Neural cell (in vitro differentiated cells): ENCODE measurements around the gene C1RL. TPM values are rescaled to one million over a fixed set of nuclear protein-coding genes. Genes with fewer than 3 reads are reported as not detected.

Experiments
- H2AFZ ChIP-seq: fragments of 200-600, 300-800 bp; sonication (generic), shearing (Covaris generic); 2 replicates; pipeline ENCODE4 v1.6.0; 2014; ENCODE audit warnings: low read depth, mild to moderate bottlenecking, antibody characterized with exemption, low read length, moderate library complexity
- H3F3A ChIP-seq: fragments of 200-600 bp; shearing (Covaris generic); 2 replicates; pipeline ENCODE4 v1.6.1; 2016; ENCODE audit warnings: mild to moderate bottlenecking, moderate library complexity, mixed read lengths, antibody characterized with exemption, low read length; ENCODE audit not compliant: insufficient read depth, poor library complexity, severe bottlenecking
- H3K27ac ChIP-seq: fragments of 200-600, 300-800 bp; sonication (generic), shearing (Covaris generic); 2 replicates; pipeline ENCODE4 v1.5.1; 2014; ENCODE audit warnings: mild to moderate bottlenecking, low read length, moderate library complexity
- H3K27me3 ChIP-seq: fragments of 300-800, 200-600 bp; sonication (generic), shearing (Covaris generic); 2 replicates; pipeline ENCODE4 v1.6.0; 2014; ENCODE audit warnings: mild to moderate bottlenecking, low read depth, low read length, moderate library complexity; ENCODE audit not compliant: insufficient read depth
- H3K36me3 ChIP-seq: fragments of 300-800, 200-600 bp; sonication (generic), shearing (Covaris generic); 2 replicates; pipeline ENCODE4 v1.5.1; 2014; ENCODE audit warnings: mild to moderate bottlenecking, antibody characterized with exemption, low read length, moderate library complexity; ENCODE audit not compliant: insufficient read depth
- H3K4me2 ChIP-seq: fragments of 300-800, 200-600 bp; sonication (generic), shearing (Covaris generic); 2 replicates; pipeline ENCODE4 v1.6.0; 2014; ENCODE audit warnings: mild to moderate bottlenecking, low read length
- H3K4me3 ChIP-seq: fragments of 300-800, 200-600 bp; sonication (generic), shearing (Covaris generic); 2 replicates; pipeline ENCODE4 v1.5.1; 2014; ENCODE audit warnings: mild to moderate bottlenecking, low read length, moderate library complexity
- H3K79me2 ChIP-seq: fragments of 200-600 bp; shearing (Covaris generic); replicated peaks from 2 replicates; pipeline ENCODE4 v1.6.0; 2014; ENCODE audit warnings: mild to moderate bottlenecking, low read length, moderate library complexity; ENCODE audit not compliant: insufficient read depth
- H3K9ac ChIP-seq: fragments of 300-800, 200-600 bp; sonication (generic), shearing (Covaris generic); 2 replicates; pipeline ENCODE4 v1.6.1; 2016; ENCODE audit warnings: mild to moderate bottlenecking, low read length, mixed read lengths
- H3K9me2 ChIP-seq: fragments of 200-600 bp; shearing (Covaris generic); 2 replicates; pipeline ENCODE4 v1.6.1; 2016; ENCODE audit warnings: mild to moderate bottlenecking, low read length, mixed read lengths; ENCODE audit not compliant: insufficient read depth
- H3K9me3 ChIP-seq: fragments of 200-600, 300-800 bp; sonication (generic), shearing (Covaris generic); 2 replicates; pipeline ENCODE4 v1.6.1; 2016; ENCODE audit warnings: mild to moderate bottlenecking, mixed run types, low read length, moderate library complexity, mixed read lengths
- H4K20me1 ChIP-seq: fragments of 200-600 bp; shearing (Covaris generic); 2 replicates; pipeline ENCODE4 v1.6.1; 2016; ENCODE audit warnings: mild to moderate bottlenecking, mixed run types; ENCODE audit not compliant: insufficient read depth
- CTCF ChIP-seq: fragments of 450-650 bp; IDR thresholded peaks from 2 replicates; pipeline ENCODE4 v1.5.1; 2014; ENCODE audit warnings: antibody characterized with exemption, mild to moderate bottlenecking, moderate library complexity; ENCODE audit not compliant: poor library complexity, severe bottlenecking
- EP300 ChIP-seq: fragments of 450-650 bp; conservative IDR thresholded peaks from 2 replicates; pipeline ENCODE4 v1.6.1; 2014; ENCODE audit warnings: antibody characterized with exemption, mild to moderate bottlenecking, moderate library complexity; ENCODE audit not compliant: poor library complexity, severe bottlenecking
- EZH2 ChIP-seq: fragments of 200-600, 300-800 bp; shearing (Covaris generic), sonication (generic); IDR thresholded peaks from 2 replicates; pipeline ENCODE4 v1.6.1; 2014; ENCODE audit warnings: antibody characterized with exemption, low read length, borderline replicate concordance, mild to moderate bottlenecking; ENCODE audit not compliant: insufficient read depth, poor library complexity, severe bottlenecking
- MXI1 ChIP-seq: fragments of 450-650 bp; conservative IDR thresholded peaks from 2 replicates; pipeline ENCODE4 v1.6.1; 2014; ENCODE audit warnings: antibody characterized with exemption, mild to moderate bottlenecking; ENCODE audit not compliant: poor library complexity, severe bottlenecking
- POLR2AphosphoS5 ChIP-seq: IDR thresholded peaks from 2 replicates; pipeline ENCODE4 v1.6.1; 2012
- RAD21 ChIP-seq: fragments of 450-650 bp; conservative IDR thresholded peaks from 2 replicates; pipeline ENCODE4 v1.6.1; 2014; ENCODE audit warnings: antibody characterized with exemption, mild to moderate bottlenecking, moderate library complexity
- REST ChIP-seq: IDR thresholded peaks from 2 replicates; pipeline ENCODE4 v1.6.1; 2012; ENCODE audit warnings: borderline replicate concordance
- SMC3 ChIP-seq: fragments of 450-650 bp; conservative IDR thresholded peaks from 2 replicates; pipeline ENCODE4 v1.6.1; 2014; ENCODE audit warnings: antibody characterized with exemption, mild to moderate bottlenecking, moderate library complexity; ENCODE audit not compliant: poor library complexity
- TAF1 ChIP-seq: IDR thresholded peaks from 2 replicates; pipeline ENCODE4 v1.6.1; 2012; ENCODE audit warnings: low read depth
- polyA plus RNA-seq: library from polyadenylated mRNA; depleted of rRNA; stranded (reverse); fragments of >200 nt; gene quantifications from 2 replicates; pipeline ENCODE4 v1.2.3, GENCODE V29; 2014

The C1RL gene
- polyA plus RNA-seq, 1 donor from 2014 or later, result 2.8 TPM

GRCh38 chr12:7102582-7102981, 6.4 kb downstream of the C1RL start:
- no peaks in the 10 kb centered on the region for H3K27me3 ChIP-seq
- H3K9ac ChIP-seq, result no peak overlapping the region
- H3K36me3 ChIP-seq, result no peaks in the 10 kb centered on the region
- no peak overlapping the region for H3K4me3 ChIP-seq
- H3K9me3 ChIP-seq, result no peaks in the 10 kb centered on the region
- H3K27ac ChIP-seq, result no peak overlapping the region
- H3K4me2 ChIP-seq, result no peak overlapping the region
- no peaks in the 10 kb centered on the region for H3F3A ChIP-seq
- no peaks in the 10 kb centered on the region for H3K9me2 ChIP-seq
- H4K20me1 ChIP-seq, result no peaks in the 10 kb centered on the region
- TF ChIP-seq CTCF (no peak), SMC3 (no peak), EZH2 (no peak), TAF1 (no peak), MXI1 (no peak), REST (no peak), POLR2AphosphoS5 (no peak), RAD21 (no peak), EP300 (no peak)
- no peaks in the 10 kb centered on the region for H3K79me2 ChIP-seq
- H2AFZ ChIP-seq, result no peak overlapping the region

- no peaks in the 10 kb centered on the region for H3K27me3 ChIP-seq
- no peak overlapping the region for H3K4me3 ChIP-seq
- H3K9ac ChIP-seq, result no peak overlapping the region
- TF ChIP-seq SMC3, result no peak
- TF ChIP-seq TAF1, result no peak
- no peak for TF ChIP-seq RAD21
- TF ChIP-seq EP300, result no peak
- no peak for TF ChIP-seq REST
- TF ChIP-seq POLR2AphosphoS5, result no peak
- no peak for TF ChIP-seq MXI1
- no peak for TF ChIP-seq EZH2
- no peak for TF ChIP-seq CTCF
- no peaks in the 10 kb centered on the region for H3K9me2 ChIP-seq
- no peak overlapping the region for H3K4me2 ChIP-seq
- no peak overlapping the region for H2AFZ ChIP-seq
- no peaks in the 10 kb centered on the region for H3K79me2 ChIP-seq
- H3K9me3 ChIP-seq, result no peaks in the 10 kb centered on the region
- no peak overlapping the region for H3K27ac ChIP-seq
- H3F3A ChIP-seq, result no peaks in the 10 kb centered on the region
- no peaks in the 10 kb centered on the region for H4K20me1 ChIP-seq
- no peaks in the 10 kb centered on the region for H3K36me3 ChIP-seq
These were observed 7.3 kb downstream of the C1RL start for GRCh38 chr12:7101694-7102131.
